GM23338 (cell line): Measurements from ENCODE around the gene RAI14. TPM values are rescaled to one million over a fixed set of nuclear protein-coding genes. Genes with fewer than 3 reads are reported as not detected.

Source experiments
- ATAC-seq: fragments of 200-7000 bp; cut with Tn5 transposase; 3 replicates; pipeline ENCODE4 v1.9.1; 2020
- DNase-seq: peaks from one replicate; pipeline ENCODE4 v3.0.0-alpha.2; 2015; ENCODE audit warnings: low spot score
- H2AFZ ChIP-seq: fragments of 200-600 bp; sonication (generic); 2 replicates; pipeline ENCODE4 v1.8.0; 2016; ENCODE audit warnings: antibody characterized with exemption, mild to moderate bottlenecking, moderate library complexity
- H3F3A ChIP-seq: fragments of 200-600 bp; sonication (generic); replicated peaks from 2 replicates; pipeline ENCODE4 v1.8.0; 2017; ENCODE audit warnings: antibody characterized with exemption, mixed run types, low read depth
- H3K27ac ChIP-seq: fragments of 200-600 bp; sonication (generic); 2 replicates; pipeline ENCODE4 v1.6.1; 2016; ENCODE audit warnings: low read depth
- H3K27me3 ChIP-seq: fragments of 200-600 bp; sonication (generic); 2 replicates; pipeline ENCODE4 v1.8.0; 2016; ENCODE audit warnings: mild to moderate bottlenecking, mixed run types, moderate library complexity; ENCODE audit not compliant: insufficient read depth
- H3K36me3 ChIP-seq: fragments of 200-600 bp; sonication (generic); 2 replicates; pipeline ENCODE4 v1.8.0; 2016; ENCODE audit warnings: mild to moderate bottlenecking; ENCODE audit not compliant: insufficient read depth
- H3K4me1 ChIP-seq: fragments of 200-600 bp; sonication (generic); 2 replicates; pipeline ENCODE4 v1.8.0; 2016; ENCODE audit warnings: mild to moderate bottlenecking, moderate library complexity; ENCODE audit not compliant: insufficient read depth
- H3K4me2 ChIP-seq: fragments of 200-600 bp; sonication (generic); 2 replicates; pipeline ENCODE4 v1.7.1; 2017; ENCODE audit warnings: mixed run types
- H3K4me3 ChIP-seq: fragments of 200-600 bp; sonication (generic); 2 replicates; pipeline ENCODE4 v1.6.1; 2016; ENCODE audit warnings: mixed run types
- H3K79me2 ChIP-seq: fragments of 200-600 bp; sonication (generic); replicated peaks from 2 replicates; pipeline ENCODE4 v1.8.0; 2017; ENCODE audit warnings: mild to moderate bottlenecking; ENCODE audit not compliant: insufficient read depth
- H3K9me2 ChIP-seq: fragments of 200-600 bp; sonication (generic); 2 replicates; pipeline ENCODE4 v1.8.0; 2017; ENCODE audit not compliant: insufficient read depth
- H4K20me1 ChIP-seq: fragments of 200-600 bp; sonication (generic); replicated peaks from 2 replicates; pipeline ENCODE4 v1.8.0; 2017; ENCODE audit warnings: mild to moderate bottlenecking; ENCODE audit not compliant: insufficient read depth
- H3K27ac Mint-ChIP-seq: 2 replicates; pipeline ENCODE4 v1.8.0; 2020; ENCODE audit warnings: inconsistent platforms, mild to moderate bottlenecking, moderate library complexity, mixed read lengths
- H3K27me3 Mint-ChIP-seq: 3 replicates; pipeline ENCODE4 v1.8.0; 2022; ENCODE audit warnings: low read depth, mild to moderate bottlenecking, moderate library complexity, mixed read lengths, inconsistent platforms; ENCODE audit not compliant: insufficient read depth, poor library complexity
- H3K36me3 Mint-ChIP-seq: 3 replicates; pipeline ENCODE4 v1.8.0; 2021; ENCODE audit warnings: low read depth, mild to moderate bottlenecking, inconsistent platforms, moderate library complexity, mixed read lengths
- H3K4me1 Mint-ChIP-seq: 3 replicates; pipeline ENCODE4 v1.8.0; 2020; ENCODE audit warnings: mild to moderate bottlenecking, inconsistent platforms, mixed read lengths
- H3K4me3 Mint-ChIP-seq: 3 replicates; pipeline ENCODE4 v1.8.0; 2021; ENCODE audit warnings: moderate library complexity, mild to moderate bottlenecking, inconsistent platforms, mixed read lengths
- H3K9me3 Mint-ChIP-seq: 3 replicates; pipeline ENCODE4 v1.8.0; 2020; ENCODE audit warnings: moderate library complexity, mild to moderate bottlenecking, inconsistent platforms, mixed read lengths
- CREB1 ChIP-seq: fragments of 250-450 bp; sonication (Bioruptor Pico); IDR thresholded peaks from 2 replicates; pipeline ENCODE4 v1.5.0; 2020; ENCODE audit warnings: low read depth, mild to moderate bottlenecking, moderate library complexity
- EZH2 ChIP-seq: fragments of 200-600 bp; sonication (generic); IDR thresholded peaks from one replicate; pipeline ENCODE4 v1.8.0; 2017; ENCODE audit warnings: antibody characterized with exemption, mild to moderate bottlenecking, low read depth; ENCODE audit not compliant: unreplicated experiment
- EZH2phosphoT487 ChIP-seq: fragments of 200-600 bp; sonication (generic); IDR thresholded peaks from one replicate; pipeline ENCODE4 v1.8.1; 2018; ENCODE audit warnings: antibody characterized with exemption; ENCODE audit not compliant: unreplicated experiment
- JUNB ChIP-seq: IDR thresholded peaks from one replicate; pipeline ENCODE4 v1.6.1; 2016; ENCODE audit warnings: antibody characterized with exemption; ENCODE audit not compliant: unreplicated experiment
- NANOG ChIP-seq: IDR thresholded peaks from 2 replicates; pipeline ENCODE4 v1.6.1; 2016; ENCODE audit warnings: antibody characterized with exemption, borderline replicate concordance
- POLR2AphosphoS5 ChIP-seq: IDR thresholded peaks from 2 replicates; pipeline ENCODE4 v1.6.1; 2016; ENCODE audit warnings: antibody characterized with exemption, low read depth
- ZNF114 ChIP-seq: fragments of 250-450 bp; sonication (Bioruptor Pico); IDR thresholded peaks from 2 replicates; pipeline ENCODE4 v1.5.0; 2020; ENCODE audit warnings: mild to moderate bottlenecking, moderate library complexity
- ZNF331 ChIP-seq: fragments of 250-450 bp; sonication (Bioruptor Pico); IDR thresholded peaks from 2 replicates; pipeline ENCODE4 v1.5.0; 2020; ENCODE audit warnings: low read depth, mild to moderate bottlenecking, moderate library complexity
- polyA plus RNA-seq: library from polyadenylated mRNA; unstranded; fragments of >200 nt; fragmentation: Nextera tagmentation; extraction: Ambion mirVana; gene quantifications from 2 replicates; pipeline ENCODE4 v1.2.1, GENCODE V29; 2016
- total RNA-seq: library from RNA; depleted of rRNA; stranded (reverse); fragments of >200 nt; shearing (Covaris generic); gene quantifications from 2 replicates; pipeline ENCODE4 v1.2.3, GENCODE V29; 2014
- TF ChIP-seq, protein P1 (sequence below): IDR thresholded peaks from one replicate; pipeline ENCODE4 v1.6.1; 2018; ENCODE audit warnings: antibody characterized with exemption; ENCODE audit not compliant: unreplicated experiment
- TF ChIP-seq, protein P2 (sequence below): IDR thresholded peaks from 2 replicates; pipeline ENCODE4 v1.6.1; 2016; ENCODE audit warnings: antibody characterized with exemption
- TF ChIP-seq, protein P3 (sequence below), 2 experiments: fragments of 200-600 bp in 1 of 2; sonication (generic) in 1 of 2; conservative IDR thresholded peaks; 2 replicates each; pipeline versions ENCODE4 v1.5.1 to v1.6.1; 2016 to 2017; ENCODE audit warnings: antibody characterized with exemption in 2 of 2, low read depth in 2 of 2, mild to moderate bottlenecking in 2 of 2, moderate library complexity in 1 of 2
- TF ChIP-seq, protein P4 (sequence below): fragments of 250-450 bp; sonication (Bioruptor Pico); IDR thresholded peaks from 2 replicates; pipeline ENCODE4 v1.5.0; 2020; ENCODE audit warnings: mild to moderate bottlenecking, moderate library complexity

Gene RAI14
- total and polyA plus RNA-seq, 2 experiments from 2014 or later: 58.8 to 95.8 TPM

DNA sequence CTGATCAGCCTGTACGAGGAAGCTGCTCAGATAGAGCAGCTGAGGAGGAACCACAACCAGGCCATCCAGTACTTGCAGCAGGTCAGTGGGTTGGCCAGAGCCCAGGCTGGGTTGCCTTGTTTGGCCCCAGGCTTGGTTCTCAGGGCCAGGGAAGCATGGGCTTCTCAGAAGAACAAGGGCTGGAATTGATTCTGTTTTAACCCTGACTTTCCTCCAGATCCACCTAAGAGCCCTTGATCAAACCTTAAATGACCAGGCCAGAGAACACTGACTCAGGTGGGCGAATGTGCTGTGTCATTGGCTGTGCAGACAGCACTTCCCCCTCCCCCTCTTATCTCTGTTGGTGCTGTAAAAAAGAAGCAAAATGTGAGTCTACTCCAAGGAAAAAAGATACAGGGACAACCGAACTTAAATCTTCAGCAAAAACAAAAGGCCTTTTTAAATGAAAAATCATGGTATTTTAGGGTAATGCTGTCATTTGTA lies 210.9 kb downstream of the RAI14 start (continued):
- TF ChIP-seq, protein P1, sequence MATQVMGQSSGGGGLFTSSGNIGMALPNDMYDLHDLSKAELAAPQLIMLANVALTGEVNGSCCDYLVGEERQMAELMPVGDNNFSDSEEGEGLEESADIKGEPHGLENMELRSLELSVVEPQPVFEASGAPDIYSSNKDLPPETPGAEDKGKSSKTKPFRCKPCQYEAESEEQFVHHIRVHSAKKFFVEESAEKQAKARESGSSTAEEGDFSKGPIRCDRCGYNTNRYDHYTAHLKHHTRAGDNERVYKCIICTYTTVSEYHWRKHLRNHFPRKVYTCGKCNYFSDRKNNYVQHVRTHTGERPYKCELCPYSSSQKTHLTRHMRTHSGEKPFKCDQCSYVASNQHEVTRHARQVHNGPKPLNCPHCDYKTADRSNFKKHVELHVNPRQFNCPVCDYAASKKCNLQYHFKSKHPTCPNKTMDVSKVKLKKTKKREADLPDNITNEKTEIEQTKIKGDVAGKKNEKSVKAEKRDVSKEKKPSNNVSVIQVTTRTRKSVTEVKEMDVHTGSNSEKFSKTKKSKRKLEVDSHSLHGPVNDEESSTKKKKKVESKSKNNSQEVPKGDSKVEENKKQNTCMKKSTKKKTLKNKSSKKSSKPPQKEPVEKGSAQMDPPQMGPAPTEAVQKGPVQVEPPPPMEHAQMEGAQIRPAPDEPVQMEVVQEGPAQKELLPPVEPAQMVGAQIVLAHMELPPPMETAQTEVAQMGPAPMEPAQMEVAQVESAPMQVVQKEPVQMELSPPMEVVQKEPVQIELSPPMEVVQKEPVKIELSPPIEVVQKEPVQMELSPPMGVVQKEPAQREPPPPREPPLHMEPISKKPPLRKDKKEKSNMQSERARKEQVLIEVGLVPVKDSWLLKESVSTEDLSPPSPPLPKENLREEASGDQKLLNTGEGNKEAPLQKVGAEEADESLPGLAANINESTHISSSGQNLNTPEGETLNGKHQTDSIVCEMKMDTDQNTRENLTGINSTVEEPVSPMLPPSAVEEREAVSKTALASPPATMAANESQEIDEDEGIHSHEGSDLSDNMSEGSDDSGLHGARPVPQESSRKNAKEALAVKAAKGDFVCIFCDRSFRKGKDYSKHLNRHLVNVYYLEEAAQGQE: no peak
- no peak for TF ChIP-seq ZNF114
- TF ChIP-seq ZNF331 (CRISPR knock-in tag): no peak
- no peak for TF ChIP-seq POLR2AphosphoS5
- TF ChIP-seq EZH2phosphoT487: no peak
- TF ChIP-seq JUNB: no peak
- TF ChIP-seq, protein P2, sequence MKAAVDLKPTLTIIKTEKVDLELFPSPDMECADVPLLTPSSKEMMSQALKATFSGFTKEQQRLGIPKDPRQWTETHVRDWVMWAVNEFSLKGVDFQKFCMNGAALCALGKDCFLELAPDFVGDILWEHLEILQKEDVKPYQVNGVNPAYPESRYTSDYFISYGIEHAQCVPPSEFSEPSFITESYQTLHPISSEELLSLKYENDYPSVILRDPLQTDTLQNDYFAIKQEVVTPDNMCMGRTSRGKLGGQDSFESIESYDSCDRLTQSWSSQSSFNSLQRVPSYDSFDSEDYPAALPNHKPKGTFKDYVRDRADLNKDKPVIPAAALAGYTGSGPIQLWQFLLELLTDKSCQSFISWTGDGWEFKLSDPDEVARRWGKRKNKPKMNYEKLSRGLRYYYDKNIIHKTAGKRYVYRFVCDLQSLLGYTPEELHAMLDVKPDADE: no peak
- TF ChIP-seq EZH2: no peak
- TF ChIP-seq, protein P3, sequence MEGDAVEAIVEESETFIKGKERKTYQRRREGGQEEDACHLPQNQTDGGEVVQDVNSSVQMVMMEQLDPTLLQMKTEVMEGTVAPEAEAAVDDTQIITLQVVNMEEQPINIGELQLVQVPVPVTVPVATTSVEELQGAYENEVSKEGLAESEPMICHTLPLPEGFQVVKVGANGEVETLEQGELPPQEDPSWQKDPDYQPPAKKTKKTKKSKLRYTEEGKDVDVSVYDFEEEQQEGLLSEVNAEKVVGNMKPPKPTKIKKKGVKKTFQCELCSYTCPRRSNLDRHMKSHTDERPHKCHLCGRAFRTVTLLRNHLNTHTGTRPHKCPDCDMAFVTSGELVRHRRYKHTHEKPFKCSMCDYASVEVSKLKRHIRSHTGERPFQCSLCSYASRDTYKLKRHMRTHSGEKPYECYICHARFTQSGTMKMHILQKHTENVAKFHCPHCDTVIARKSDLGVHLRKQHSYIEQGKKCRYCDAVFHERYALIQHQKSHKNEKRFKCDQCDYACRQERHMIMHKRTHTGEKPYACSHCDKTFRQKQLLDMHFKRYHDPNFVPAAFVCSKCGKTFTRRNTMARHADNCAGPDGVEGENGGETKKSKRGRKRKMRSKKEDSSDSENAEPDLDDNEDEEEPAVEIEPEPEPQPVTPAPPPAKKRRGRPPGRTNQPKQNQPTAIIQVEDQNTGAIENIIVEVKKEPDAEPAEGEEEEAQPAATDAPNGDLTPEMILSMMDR (conservative IDR thresholded peaks at IDR 0.05; ENCODE audit: low read depth in 2 of 2): no peak
- TF ChIP-seq NANOG: no peak
- TF ChIP-seq CREB1 (CRISPR knock-in tag): no peak

DNA sequence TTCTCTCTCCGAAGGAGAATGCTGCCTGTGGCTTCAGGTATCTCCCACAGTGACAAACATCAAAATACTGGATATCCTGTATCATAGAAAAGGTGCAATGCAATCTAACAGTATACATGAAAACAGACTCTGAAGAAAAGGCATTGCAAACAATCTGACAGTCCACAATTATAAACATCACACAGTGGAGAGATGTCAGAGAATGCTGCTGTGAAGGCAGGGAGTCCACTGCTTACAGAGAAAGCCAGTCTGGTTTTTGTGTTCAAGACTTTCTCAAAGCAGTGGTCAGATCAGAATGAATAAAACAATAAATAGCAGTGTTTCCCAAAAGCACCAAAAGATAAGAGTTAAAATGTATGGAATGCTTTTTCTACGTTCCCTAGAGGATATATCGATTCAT lies 211.5 kb downstream of the RAI14 start:
- H3K4me1 ChIP-seq: peaks cover 42% of the 10 kb centered on the region
- DNase-seq (no peak), ATAC-seq (no peak)
- no peaks in the 10 kb centered on the region for H3K36me3 ChIP-seq
- no peaks in the 10 kb centered on the region for H3K27me3 ChIP-seq
- no peaks in the 10 kb centered on the region for H3K79me2 ChIP-seq
- peaks cover 47% of the 10 kb centered on the region for H3K4me1 Mint-ChIP-seq
- H2AFZ ChIP-seq: no peak overlapping the region
- no peak overlapping the region for H3K4me3 ChIP-seq
- H3K9me2 ChIP-seq: no peaks in the 10 kb centered on the region
- peak overlapping the region; percentile 93 for H3K27ac Mint-ChIP-seq
- H3F3A ChIP-seq: no peaks in the 10 kb centered on the region
- no peaks in the 10 kb centered on the region for H3K27me3 Mint-ChIP-seq
- no peak overlapping the region for H3K27ac ChIP-seq
- H3K4me2 ChIP-seq: no peak overlapping the region
- H3K9me3 Mint-ChIP-seq: no peaks in the 10 kb centered on the region
- H4K20me1 ChIP-seq: no peaks in the 10 kb centered on the region
- H3K4me3 Mint-ChIP-seq: no peak overlapping the region
- peaks cover 11% of the 10 kb centered on the region for H3K36me3 Mint-ChIP-seq
- TF ChIP-seq, protein P4, sequence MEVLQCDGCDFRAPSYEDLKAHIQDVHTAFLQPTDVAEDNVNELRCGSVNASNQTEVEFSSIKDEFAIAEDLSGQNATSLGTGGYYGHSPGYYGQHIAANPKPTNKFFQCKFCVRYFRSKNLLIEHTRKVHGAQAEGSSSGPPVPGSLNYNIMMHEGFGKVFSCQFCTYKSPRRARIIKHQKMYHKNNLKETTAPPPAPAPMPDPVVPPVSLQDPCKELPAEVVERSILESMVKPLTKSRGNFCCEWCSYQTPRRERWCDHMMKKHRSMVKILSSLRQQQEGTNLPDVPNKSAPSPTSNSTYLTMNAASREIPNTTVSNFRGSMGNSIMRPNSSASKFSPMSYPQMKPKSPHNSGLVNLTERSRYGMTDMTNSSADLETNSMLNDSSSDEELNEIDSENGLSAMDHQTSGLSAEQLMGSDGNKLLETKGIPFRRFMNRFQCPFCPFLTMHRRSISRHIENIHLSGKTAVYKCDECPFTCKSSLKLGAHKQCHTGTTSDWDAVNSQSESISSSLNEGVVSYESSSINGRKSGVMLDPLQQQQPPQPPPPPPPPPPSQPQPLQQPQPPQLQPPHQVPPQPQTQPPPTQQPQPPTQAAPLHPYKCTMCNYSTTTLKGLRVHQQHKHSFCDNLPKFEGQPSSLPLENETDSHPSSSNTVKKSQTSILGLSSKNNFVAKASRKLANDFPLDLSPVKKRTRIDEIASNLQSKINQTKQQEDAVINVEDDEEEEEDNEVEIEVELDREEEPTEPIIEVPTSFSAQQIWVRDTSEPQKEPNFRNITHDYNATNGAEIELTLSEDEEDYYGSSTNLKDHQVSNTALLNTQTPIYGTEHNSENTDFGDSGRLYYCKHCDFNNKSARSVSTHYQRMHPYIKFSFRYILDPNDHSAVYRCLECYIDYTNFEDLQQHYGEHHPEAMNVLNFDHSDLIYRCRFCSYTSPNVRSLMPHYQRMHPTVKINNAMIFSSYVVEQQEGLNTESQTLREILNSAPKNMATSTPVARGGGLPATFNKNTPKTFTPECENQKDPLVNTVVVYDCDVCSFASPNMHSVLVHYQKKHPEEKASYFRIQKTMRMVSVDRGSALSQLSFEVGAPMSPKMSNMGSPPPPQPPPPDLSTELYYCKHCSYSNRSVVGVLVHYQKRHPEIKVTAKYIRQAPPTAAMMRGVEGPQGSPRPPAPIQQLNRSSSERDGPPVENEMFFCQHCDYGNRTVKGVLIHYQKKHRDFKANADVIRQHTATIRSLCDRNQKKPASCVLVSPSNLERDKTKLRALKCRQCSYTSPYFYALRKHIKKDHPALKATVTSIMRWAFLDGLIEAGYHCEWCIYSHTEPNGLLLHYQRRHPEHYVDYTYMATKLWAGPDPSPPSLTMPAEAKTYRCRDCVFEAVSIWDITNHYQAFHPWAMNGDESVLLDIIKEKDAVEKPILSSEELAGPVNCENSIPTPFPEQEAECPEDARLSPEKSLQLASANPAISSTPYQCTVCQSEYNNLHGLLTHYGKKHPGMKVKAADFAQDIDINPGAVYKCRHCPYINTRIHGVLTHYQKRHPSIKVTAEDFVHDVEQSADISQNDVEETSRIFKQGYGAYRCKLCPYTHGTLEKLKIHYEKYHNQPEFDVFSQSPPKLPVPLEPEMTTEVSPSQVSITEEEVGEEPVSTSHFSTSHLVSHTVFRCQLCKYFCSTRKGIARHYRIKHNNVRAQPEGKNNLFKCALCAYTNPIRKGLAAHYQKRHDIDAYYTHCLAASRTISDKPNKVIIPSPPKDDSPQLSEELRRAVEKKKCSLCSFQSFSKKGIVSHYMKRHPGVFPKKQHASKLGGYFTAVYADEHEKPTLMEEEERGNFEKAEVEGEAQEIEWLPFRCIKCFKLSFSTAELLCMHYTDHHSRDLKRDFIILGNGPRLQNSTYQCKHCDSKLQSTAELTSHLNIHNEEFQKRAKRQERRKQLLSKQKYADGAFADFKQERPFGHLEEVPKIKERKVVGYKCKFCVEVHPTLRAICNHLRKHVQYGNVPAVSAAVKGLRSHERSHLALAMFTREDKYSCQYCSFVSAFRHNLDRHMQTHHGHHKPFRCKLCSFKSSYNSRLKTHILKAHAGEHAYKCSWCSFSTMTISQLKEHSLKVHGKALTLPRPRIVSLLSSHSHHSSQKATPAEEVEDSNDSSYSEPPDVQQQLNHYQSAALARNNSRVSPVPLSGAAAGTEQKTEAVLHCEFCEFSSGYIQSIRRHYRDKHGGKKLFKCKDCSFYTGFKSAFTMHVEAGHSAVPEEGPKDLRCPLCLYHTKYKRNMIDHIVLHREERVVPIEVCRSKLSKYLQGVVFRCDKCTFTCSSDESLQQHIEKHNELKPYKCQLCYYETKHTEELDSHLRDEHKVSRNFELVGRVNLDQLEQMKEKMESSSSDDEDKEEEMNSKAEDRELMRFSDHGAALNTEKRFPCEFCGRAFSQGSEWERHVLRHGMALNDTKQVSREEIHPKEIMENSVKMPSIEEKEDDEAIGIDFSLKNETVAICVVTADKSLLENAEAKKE (CRISPR knock-in tag): no peak
- TF ChIP-seq, protein P2: no peak
- no peak for TF ChIP-seq ZNF331 (CRISPR knock-in tag)
- no peak for TF ChIP-seq JUNB
